ENCODE data around the gene CCR2. TPM values are rescaled to one million over a fixed set of nuclear protein-coding genes. Genes with fewer than 3 reads are reported as not detected.

The CCR2 gene
- polyA plus RNA-seq, 1 donor (not counting 4 experiments of a cell fraction or from before 2014, with no cell fraction given): 0.07 TPM

GRCh38 chr3:46398186-46398955, 44.5 kb downstream of the CCR2 start:
- TF ChIP-seq EZH2 (IDR thresholded peaks at IDR 0.05; ENCODE audit: low read length) (no peak), CTCF (optimal IDR thresholded peaks at IDR 0.05 in 1 of 3, IDR thresholded peaks at IDR 0.05 in 1 of 3, conservative IDR thresholded peaks at IDR 0.05 in 1 of 3; ENCODE audit: extremely low read depth in 1 of 3, insufficient read depth in 2 of 3, low read length in 3 of 3) (no peak)
- Histone ChIP-seq H3K4me1 (ENCODE audit: control insufficient read depth, extremely low read depth, insufficient read depth, low read length) (no peaks in the 10 kb centered on the region), H2AFZ (ENCODE audit: control insufficient read depth, low read length) (no peak overlapping the region), H3K4me3 (ENCODE audit: control insufficient read depth in 2 of 3, extremely low read depth in 1 of 3, insufficient read depth in 2 of 3, low read depth in 1 of 3, low read length in 3 of 3) (no peak overlapping the region), H3K27ac (ENCODE audit: control insufficient read depth, insufficient read depth, low read length) (no peak overlapping the region), H3K79me2 (ENCODE audit: control insufficient read depth, insufficient read depth, low read length) (no peaks in the 10 kb centered on the region), H3K9me1 (ENCODE audit: control insufficient read depth, extremely low read depth, insufficient read depth, low read length) (no peaks in the 10 kb centered on the region), H3K36me3 (ENCODE audit: control insufficient read depth in 2 of 2, extremely low read depth in 1 of 2, insufficient read depth in 2 of 2, low read length in 2 of 2) (no peaks in the 10 kb centered on the region), H3K27me3 (ENCODE audit: control insufficient read depth, extremely low read depth, insufficient read depth, low read length) (no peaks in the 10 kb centered on the region), H3K4me2 (ENCODE audit: control insufficient read depth, extremely low read depth, insufficient read depth, low read depth, low read length) (no peak overlapping the region), H3K9ac (ENCODE audit: control insufficient read depth, extremely low read depth, insufficient read depth, low read length) (no peak overlapping the region), H3K9me3 (ENCODE audit: control insufficient read depth, low read depth, low read length) (no peaks in the 10 kb centered on the region), H4K20me1 (ENCODE audit: control insufficient read depth, extremely low read depth, insufficient read depth, low read length) (no peaks in the 10 kb centered on the region)
- no peak for FAIRE-seq
- DNase-seq (ENCODE audit: low read depth, low spot score): no peak
- dilution Hi-C loops (cut with MboI; ENCODE audit: extremely low pct_ligation_motif_present, low sequenced_read_pairs): no loop called here

GRCh38 chr3:46399098-46399497, 45.2 kb downstream of the CCR2 start:
- Histone ChIP-seq H4K20me1 (ENCODE audit: control insufficient read depth, extremely low read depth, insufficient read depth, low read length) (no peaks in the 10 kb centered on the region), H2AFZ (ENCODE audit: control insufficient read depth, low read length) (no peak overlapping the region), H3K9me1 (ENCODE audit: control insufficient read depth, extremely low read depth, insufficient read depth, low read length) (no peaks in the 10 kb centered on the region), H3K9ac (ENCODE audit: control insufficient read depth, extremely low read depth, insufficient read depth, low read length) (no peak overlapping the region), H3K4me2 (ENCODE audit: control insufficient read depth, extremely low read depth, insufficient read depth, low read depth, low read length) (no peak overlapping the region), H3K9me3 (ENCODE audit: control insufficient read depth, low read depth, low read length) (no peaks in the 10 kb centered on the region), H3K27me3 (ENCODE audit: control insufficient read depth, extremely low read depth, insufficient read depth, low read length) (no peaks in the 10 kb centered on the region), H3K36me3 (ENCODE audit: control insufficient read depth in 2 of 2, extremely low read depth in 1 of 2, insufficient read depth in 2 of 2, low read length in 2 of 2) (no peaks in the 10 kb centered on the region), H3K79me2 (ENCODE audit: control insufficient read depth, insufficient read depth, low read length) (no peaks in the 10 kb centered on the region), H3K4me3 (ENCODE audit: control insufficient read depth in 2 of 3, extremely low read depth in 1 of 3, insufficient read depth in 2 of 3, low read depth in 1 of 3, low read length in 3 of 3) (no peak overlapping the region), H3K4me1 (ENCODE audit: control insufficient read depth, extremely low read depth, insufficient read depth, low read length) (no peaks in the 10 kb centered on the region), H3K27ac (ENCODE audit: control insufficient read depth, insufficient read depth, low read length) (no peak overlapping the region)
- TF ChIP-seq CTCF (optimal IDR thresholded peaks at IDR 0.05 in 1 of 3, IDR thresholded peaks at IDR 0.05 in 1 of 3, conservative IDR thresholded peaks at IDR 0.05 in 1 of 3; ENCODE audit: extremely low read depth in 1 of 3, insufficient read depth in 2 of 3, low read length in 3 of 3): no peak
- dilution Hi-C loops (cut with MboI; ENCODE audit: extremely low pct_ligation_motif_present, low sequenced_read_pairs): no loop called here
- FAIRE-seq (no peak), DNase-seq (ENCODE audit: low read depth, low spot score) (no peak)
